ENCODE measurements around the gene UBE2V1. TPM values are rescaled to one million over a fixed set of nuclear protein-coding genes. Genes with fewer than 3 reads are reported as not detected.

Gene UBE2V1
- total RNA-seq, 3 donors from 2014 or later: 63.8 to 81.6 (median 79.9) TPM

Other genes starting within 250 kb of the UBE2V1 start
- 1 to 10 TPM; 1.8 to 4.6 (median 4.0) TPM for gene SPATA2, start 197.6 kb downstream of the UBE2V1 start, total RNA-seq
- 100 to 1,000 TPM; 224 TPM for gene RNF114, start 176.8 kb downstream of the UBE2V1 start, total RNA-seq
- 1 to 10 TPM in 2 of 3 donors, under 1 TPM in 1; 0.80 to 5.0 (median 4.3) TPM for gene SNAI1, start 130.2 kb downstream of the UBE2V1 start, total RNA-seq
- gene PEDS1, start 40.6 kb upstream of the UBE2V1 start, total RNA-seq: 10 to 100 TPM; 12.9 to 29.4 (median 18.0) TPM
- 100 to 1,000 TPM; 137 to 177 (median 149) TPM for gene CEBPB, start 77.7 kb upstream of the UBE2V1 start, total RNA-seq